Stimulated activated naive B cell treated with anti-CD40 and anti-IgM and Interleukin-4, amounts not matched to agents 10 μg/mL and 1 μg/mL and 100 μg/mL, for 72 hours (primary cell): ENCODE measurements around the gene DACT3.

ENCODE experiments used
- ATAC-seq, 2 donors: fragments of 150-1000 bp; cut with Tn5 transposase; replicated peaks; 2 replicates each; pipeline ENCODE4 v1.10.0; 2021; ENCODE audit warnings: moderate library complexity in 1 of 2
- DNase-seq: peaks from one replicate; pipeline ENCODE4 v3.0.0; 2021
- H3K27ac Mint-ChIP-seq: one replicate; pipeline ENCODE4 v1.8.0; 2022; ENCODE audit warnings: mild to moderate bottlenecking, mixed read lengths
- H3K27me3 Mint-ChIP-seq, 2 donors: one replicate each; pipeline ENCODE4 v1.8.0; 2022; ENCODE audit warnings: mixed read lengths in 2 of 2
- H3K36me3 Mint-ChIP-seq, 2 donors: one replicate each; pipeline ENCODE4 v1.8.0; 2022; ENCODE audit warnings: mixed read lengths in 2 of 2, mild to moderate bottlenecking in 1 of 2
- H3K4me1 Mint-ChIP-seq, 2 donors: one replicate each; pipeline ENCODE4 v1.8.0; 2022; ENCODE audit warnings: mixed read lengths in 2 of 2, mild to moderate bottlenecking in 1 of 2
- H3K4me3 Mint-ChIP-seq, 2 donors: one replicate each; pipeline ENCODE4 v1.8.0; 2022; ENCODE audit warnings: mild to moderate bottlenecking in 2 of 2, mixed read lengths in 2 of 2, moderate library complexity in 1 of 2
- H3K9me3 Mint-ChIP-seq, 2 donors: one replicate each; pipeline ENCODE4 v1.8.0; 2022; ENCODE audit warnings: mixed read lengths in 2 of 2, mild to moderate bottlenecking in 1 of 2

DACT3 gene

DNA sequence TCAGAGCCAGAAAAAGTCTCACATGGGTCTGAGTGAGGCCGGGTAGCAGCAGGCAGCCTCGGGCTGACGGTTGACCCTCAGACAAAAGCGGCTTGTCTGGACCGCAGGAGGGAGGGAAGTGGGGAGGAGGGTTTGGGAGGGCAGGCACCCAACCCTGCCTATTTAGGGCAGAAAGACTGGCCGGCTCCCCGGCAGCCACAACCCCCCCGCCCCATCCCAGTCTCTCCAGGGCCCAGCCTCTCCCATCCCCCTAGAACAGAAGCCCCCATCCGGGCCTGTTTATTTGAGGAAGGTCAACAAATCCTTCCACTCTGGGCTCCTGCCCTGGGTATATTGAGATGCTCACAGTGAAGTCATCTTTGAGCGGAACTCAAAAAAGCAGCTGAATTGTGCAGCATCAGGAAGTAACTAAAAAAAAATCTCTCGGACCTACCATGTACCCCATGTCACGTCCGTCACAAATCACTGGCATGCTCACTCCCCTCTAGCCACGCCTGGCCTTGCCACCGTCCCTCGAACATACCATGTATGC, 6.3 kb downstream of the DACT3 start:
- no peak for ATAC-seq
- Mint-ChIP-seq H3K27me3 (peaks cover 44 to 67% of the 10 kb centered on the region in 2 donors), H3K4me1 (peaks cover 15 to 32% of the 10 kb centered on the region in 2 donors), H3K9me3 (no peaks in the 10 kb centered on the region), H3K27ac (no peak overlapping the region), H3K36me3 (peaks cover 15 to 38% of the 10 kb centered on the region in 2 donors), H3K4me3 (no peak overlapping the region)
- no peak for DNase-seq

DNA sequence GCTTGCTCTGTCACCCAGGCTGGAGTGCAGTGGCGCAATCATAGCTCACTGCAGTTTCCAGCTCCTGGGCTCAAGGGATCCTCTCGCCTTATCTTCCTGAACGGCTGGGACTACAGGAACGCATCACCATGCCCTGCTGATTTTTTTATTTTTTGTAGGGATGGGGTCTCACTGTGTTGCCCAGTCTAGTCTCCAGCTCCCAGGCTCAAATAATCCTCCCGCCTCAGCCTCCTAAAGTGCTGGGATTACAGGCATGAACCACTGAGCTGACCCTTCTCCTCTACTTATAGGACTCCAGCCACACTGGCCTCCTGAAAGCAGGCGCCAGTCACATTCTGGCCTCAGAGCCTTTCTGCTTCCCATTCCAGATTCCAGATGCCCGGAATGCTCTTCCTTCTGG, 10.5 kb downstream of the DACT3 start:
- Mint-ChIP-seq H3K36me3 (peaks cover 19 to 41% of the 10 kb centered on the region in 2 donors), H3K9me3 (peaks cover 5 to 7% of the 10 kb centered on the region in 2 donors), H3K27me3 (peaks cover 46 to 76% of the 10 kb centered on the region in 2 donors), H3K4me3 (no peak overlapping the region), H3K27ac (no peak overlapping the region), H3K4me1 (peaks cover 8 to 26% of the 10 kb centered on the region in 2 donors)
- DNase-seq (no peak), ATAC-seq (no peak)

DNA sequence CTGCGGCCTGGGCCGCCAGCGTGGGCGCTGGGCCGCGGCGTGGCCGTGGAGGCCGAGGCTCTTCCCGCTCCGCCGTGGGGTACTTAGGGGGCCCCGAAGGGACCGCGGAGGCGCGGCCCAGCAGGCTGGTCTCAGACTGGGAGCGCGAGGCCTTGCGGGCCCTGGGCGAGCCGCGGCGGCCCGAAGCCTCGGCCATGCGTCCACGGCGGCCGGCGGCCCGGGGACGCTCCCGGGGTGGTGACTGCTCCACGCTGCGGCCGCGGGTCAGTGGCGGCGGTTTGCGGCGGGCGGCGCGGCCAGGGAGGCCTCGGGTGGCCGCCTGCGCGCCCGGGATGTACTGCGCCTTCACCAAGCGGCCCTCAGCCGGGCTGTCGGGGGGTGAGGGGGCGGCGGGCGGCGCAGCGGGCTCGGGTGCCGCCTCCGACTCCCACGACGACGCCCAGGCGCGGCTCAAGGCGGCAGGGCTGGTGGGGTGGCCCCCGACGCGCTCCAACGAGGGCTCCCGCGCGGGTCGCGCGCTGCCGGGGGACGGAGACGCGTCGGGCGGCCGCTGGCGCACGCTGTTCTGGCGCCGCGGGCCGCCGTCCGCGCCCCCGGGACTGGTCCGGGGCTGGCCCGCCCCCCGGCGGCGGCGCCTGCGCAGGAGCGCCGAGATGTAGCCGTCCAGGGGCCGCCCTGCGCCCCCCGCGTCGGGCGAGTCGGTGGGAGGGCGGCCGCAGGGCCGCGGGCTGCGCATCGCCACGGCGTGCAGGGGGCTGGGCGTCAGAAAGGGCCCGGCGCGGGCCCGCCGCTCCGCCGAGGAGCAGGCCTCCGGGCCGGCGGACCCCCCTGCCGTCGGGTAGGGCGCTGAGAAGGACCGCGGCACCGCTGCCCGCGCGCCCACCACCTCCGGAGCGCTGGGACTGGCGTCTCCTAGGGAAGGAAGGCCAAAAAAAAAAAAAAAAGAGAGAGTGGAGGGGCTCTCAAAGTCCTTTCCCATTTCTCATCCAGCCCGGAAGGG, 11.7 kb downstream of the DACT3 start:
- DNase-seq (no peak), ATAC-seq (no peak)
- Mint-ChIP-seq H3K27ac (no peak overlapping the region), H3K4me3 (no peak overlapping the region), H3K27me3 (peaks cover 42 to 69% of the 10 kb centered on the region in 2 donors), H3K4me1 (peaks cover 5 to 20% of the 10 kb centered on the region in 2 donors), H3K9me3 (peaks cover 5 to 7% of the 10 kb centered on the region in 2 donors), H3K36me3 (peaks cover 19 to 36% of the 10 kb centered on the region in 2 donors)

DNA sequence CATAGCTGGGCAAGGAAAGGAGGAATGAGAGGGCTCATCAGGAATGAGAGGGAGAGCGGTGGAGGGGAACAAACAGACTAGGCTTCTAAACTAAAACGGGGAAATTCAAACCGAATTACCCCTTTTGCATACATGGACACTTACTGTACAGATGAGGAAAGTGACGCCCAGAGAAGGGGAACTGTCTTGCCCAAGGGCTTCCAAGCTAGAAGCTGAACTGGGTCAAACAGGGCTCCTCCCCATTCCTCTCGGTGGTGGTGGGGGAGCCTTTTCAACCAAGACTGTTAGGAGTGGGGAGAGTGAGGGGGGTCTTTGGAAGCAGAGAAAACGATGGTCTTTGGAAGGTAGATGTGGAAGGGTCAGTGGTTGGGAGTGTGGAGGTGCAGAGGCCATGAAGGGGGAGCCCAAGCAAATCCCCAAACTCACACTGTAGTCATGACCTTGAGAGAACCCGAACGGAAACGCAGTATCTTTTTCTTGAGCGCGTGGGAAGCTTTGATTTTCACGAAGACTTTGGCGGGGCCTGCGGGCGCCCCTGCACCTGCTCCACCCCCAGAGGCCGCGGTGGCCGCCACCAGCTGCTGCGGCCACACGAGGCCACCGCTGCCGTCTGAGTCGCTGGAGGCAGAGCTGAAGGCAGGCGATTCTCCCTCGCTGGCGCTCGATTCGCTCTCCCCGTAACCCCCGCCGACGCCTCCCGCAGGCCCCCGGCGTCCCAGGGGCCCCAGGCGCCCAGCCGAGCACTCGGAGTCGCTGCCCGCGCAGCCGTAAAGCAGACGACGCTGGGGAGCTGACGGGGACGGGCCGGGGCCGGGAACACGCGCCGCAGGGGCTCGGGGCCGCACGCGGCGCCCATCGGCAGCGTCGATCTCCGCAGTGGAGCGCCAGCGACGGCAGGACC, 12.7 kb downstream of the DACT3 start:
- Mint-ChIP-seq H3K27ac (peak overlapping the region; percentile 71), H3K27me3 (peaks cover 37 to 60% of the 10 kb centered on the region in 2 donors), H3K36me3 (peaks cover 19 to 32% of the 10 kb centered on the region in 2 donors), H3K4me1 (peaks cover 5 to 20% of the 10 kb centered on the region in 2 donors), H3K9me3 (peaks cover 5 to 7% of the 10 kb centered on the region in 2 donors), H3K4me3 (peak overlapping the region; percentile 8 to 61)
- ATAC-seq (peak; percentile 53 to 57), DNase-seq (no peak)

DNA sequence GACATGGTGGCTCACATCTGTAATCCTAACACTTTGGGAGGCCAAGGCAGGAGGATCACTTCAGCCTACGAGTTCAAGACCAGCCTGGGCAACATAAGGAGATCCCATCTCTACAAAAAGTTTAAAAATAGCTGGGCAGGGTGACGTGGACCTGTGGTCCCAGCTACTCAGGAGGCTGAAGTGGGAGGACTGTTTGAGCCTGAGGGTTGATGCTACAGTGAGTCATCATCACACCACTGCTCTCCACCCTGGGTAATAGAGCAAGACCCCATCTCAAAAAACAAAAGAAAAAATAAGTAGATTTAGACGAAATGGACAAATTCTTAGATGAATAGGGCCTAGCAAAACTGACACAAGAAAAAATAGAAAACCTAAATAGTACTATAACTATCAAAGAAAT, 14.6 kb downstream of the DACT3 start:
- Mint-ChIP-seq H3K27ac (no peak overlapping the region), H3K4me3 (no peak overlapping the region), H3K27me3 (peaks cover 33 to 45% of the 10 kb centered on the region in 2 donors), H3K36me3 (peaks cover 12 to 23% of the 10 kb centered on the region in 2 donors), H3K4me1 (peaks cover 5 to 20% of the 10 kb centered on the region in 2 donors), H3K9me3 (peaks cover 5 to 7% of the 10 kb centered on the region in 2 donors)
- DNase-seq (no peak), ATAC-seq (no peak)

DNA sequence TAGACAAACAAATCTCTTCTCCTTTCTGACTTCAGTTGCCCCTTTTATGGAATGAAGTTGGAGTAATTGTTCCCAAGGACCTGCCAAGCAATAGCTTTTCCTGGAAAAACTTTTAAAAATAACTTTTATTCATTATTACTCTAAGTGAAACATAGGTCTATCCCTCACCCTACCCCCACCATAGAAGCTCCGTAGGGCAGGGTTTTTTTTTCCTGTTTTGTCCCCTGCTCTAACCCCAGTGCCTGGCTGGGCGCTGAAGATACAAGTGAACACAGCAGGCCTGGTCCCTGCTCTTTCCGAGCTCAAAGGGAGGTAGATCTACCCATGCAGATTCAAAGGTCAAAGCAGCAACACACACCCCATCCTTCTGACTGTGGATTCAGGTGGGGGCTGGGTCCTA, 16.3 kb downstream of the DACT3 start:
- peaks cover 24 to 34% of the 10 kb centered on the region in 2 donors for H3K27me3 Mint-ChIP-seq
- H3K9me3 Mint-ChIP-seq = peaks cover 5 to 7% of the 10 kb centered on the region in 2 donors
- DNase-seq (no peak), ATAC-seq (no peak)
- H3K4me1 Mint-ChIP-seq = peaks cover 5 to 9% of the 10 kb centered on the region in 2 donors
- H3K36me3 Mint-ChIP-seq = peaks cover 7 to 15% of the 10 kb centered on the region in 2 donors
- no peak overlapping the region for H3K4me3 Mint-ChIP-seq
- H3K27ac Mint-ChIP-seq = no peak overlapping the region

DNA sequence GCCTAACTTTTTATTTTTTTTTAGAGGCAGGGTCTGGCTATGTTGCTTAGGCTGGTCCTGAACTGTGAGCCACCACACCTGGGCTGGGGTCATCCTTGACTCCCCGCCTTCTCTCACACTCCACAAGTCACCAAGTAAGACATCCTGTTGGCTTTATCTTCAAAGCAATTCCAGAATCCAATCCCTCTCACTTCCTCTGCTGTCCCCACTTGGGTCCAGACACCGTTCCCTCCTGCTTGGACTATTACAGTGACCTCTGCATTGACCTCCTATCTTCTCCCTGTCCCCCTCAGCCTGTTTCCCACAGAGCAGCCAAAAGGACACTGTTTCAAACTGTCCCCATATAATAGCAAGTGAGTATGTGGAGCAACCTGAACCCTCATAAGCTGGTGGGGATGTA, 20.3 kb downstream of the DACT3 start:
- peaks cover 0 to 2% of the 10 kb centered on the region in 2 donors for H3K4me1 Mint-ChIP-seq
- H3K4me3 Mint-ChIP-seq = peak overlapping the region; percentile 15 to 33
- DNase-seq (no peak), ATAC-seq (no peak)
- H3K27ac Mint-ChIP-seq = no peak overlapping the region
- peaks cover 1 to 3% of the 10 kb centered on the region in 2 donors for H3K36me3 Mint-ChIP-seq
- H3K27me3 Mint-ChIP-seq = peaks cover 8 to 12% of the 10 kb centered on the region in 2 donors
- peaks cover 0 to under 1% of the 10 kb centered on the region in 2 donors for H3K9me3 Mint-ChIP-seq

DNA sequence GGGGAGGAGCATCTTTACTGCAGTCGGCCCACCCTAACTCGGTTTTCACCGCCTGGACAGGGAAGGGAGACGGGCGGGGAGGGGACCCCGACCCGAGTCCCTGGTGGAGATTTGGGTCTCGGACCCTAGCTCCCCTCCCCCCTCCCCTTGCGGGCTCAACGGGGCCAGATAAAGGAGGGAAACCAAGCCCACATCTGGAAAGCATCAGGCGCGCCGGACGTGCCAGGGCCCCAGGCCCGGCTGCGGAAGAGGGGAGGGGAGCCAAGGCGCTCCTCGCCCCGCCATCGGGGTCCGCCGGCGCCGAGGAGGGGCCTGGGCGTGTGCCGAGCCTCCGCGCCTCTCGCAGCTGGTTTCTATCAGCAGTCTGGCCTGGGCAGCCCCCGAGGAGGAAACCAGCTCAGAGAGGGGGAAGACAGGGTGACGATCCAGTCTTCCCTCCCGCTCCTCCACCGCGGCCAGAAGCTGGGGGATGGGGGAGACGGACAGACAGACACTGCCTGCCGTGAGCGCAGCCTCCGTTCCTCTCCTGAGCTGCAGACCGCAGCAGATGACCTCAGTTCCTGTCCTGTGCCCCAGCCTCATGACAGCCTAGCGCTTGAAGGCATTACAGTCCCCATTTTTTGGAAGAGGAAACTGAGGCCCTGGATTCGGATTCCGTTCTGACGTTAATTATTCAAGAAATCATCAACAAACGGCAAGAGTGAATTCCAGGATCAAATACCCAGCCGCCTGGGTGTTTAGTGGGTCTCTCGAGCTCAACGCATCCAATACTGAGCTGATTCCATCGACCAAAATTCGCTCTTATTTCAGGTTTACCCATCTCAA, 21.4 kb downstream of the DACT3 start:
- no peak overlapping the region for H3K27ac Mint-ChIP-seq
- H3K4me3 Mint-ChIP-seq = no peak overlapping the region
- peak; percentile 12 to 17 for ATAC-seq
- H3K4me1 Mint-ChIP-seq = peaks cover 6% of the 10 kb centered on the region in 2 donors
- H3K27me3 Mint-ChIP-seq = peaks cover 6 to 9% of the 10 kb centered on the region in 2 donors
- no peak for DNase-seq
- peaks cover 4 to 5% of the 10 kb centered on the region in 2 donors for H3K36me3 Mint-ChIP-seq
- H3K9me3 Mint-ChIP-seq = no peaks in the 10 kb centered on the region

DNA sequence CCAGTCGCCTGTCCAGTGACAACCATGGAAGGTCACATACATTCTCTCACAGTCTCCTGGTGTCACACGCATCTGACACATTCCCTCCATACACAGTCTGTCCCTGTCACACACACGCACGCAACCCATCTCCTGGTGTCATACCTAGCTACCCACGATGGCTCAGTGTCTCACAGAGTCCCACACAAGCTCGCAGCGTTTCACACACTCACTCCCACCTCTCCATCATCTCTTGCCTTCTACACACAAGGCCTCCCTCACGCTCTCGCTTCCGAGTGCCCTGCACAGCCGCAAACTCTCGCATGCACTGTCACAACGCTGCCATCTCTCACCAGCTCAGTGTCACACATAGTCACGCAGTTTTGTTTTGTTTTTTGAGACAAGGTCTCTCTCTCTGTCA, 23.8 kb downstream of the DACT3 start:
- no peaks in the 10 kb centered on the region for H3K9me3 Mint-ChIP-seq
- no peak overlapping the region for H3K4me3 Mint-ChIP-seq
- no peak overlapping the region for H3K27ac Mint-ChIP-seq
- ATAC-seq (no peak), DNase-seq (no peak)
- H3K4me1 Mint-ChIP-seq = peaks cover 10 to 18% of the 10 kb centered on the region in 2 donors
- H3K36me3 Mint-ChIP-seq = peaks cover 12 to 17% of the 10 kb centered on the region in 2 donors
- peaks cover 5 to 6% of the 10 kb centered on the region in 2 donors for H3K27me3 Mint-ChIP-seq

DNA sequence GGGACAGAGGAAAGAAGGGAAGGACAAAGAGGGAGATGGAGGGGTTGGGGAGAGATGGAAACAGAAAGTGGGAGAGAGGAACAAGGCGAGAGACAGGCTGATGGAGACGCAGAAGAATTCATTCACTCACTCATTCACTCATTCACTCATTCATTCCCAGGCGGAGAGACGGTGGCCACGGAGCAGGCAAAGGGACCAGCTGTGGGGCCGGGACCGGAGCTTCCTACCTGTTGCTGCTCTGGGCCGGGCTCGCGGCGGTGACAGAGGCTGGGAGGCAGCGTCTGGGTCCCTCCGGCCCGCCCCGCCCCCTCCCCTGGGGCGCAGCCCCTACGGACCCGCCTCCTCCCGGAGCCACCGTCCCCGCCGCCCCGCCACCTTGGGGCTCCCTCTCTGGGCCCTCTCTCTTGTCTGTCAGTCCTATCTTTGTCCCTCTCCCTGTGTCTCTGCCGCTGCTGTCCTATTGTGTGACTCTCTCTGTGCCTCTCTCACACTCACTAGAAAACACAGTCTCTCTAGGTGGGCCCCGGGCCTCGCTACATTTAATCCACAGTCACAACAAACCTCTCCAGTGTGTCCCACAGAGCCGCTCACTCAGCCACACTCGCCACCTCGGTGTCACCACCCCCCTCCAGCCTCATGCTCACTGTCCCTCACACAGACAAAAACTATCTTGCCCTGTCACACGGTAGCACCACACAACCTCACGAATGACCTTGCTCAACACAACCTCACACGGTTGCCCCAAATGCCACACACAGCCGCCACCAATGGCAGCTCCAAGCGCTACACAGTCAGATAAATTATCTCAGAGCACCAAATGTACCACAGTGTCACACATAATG, 24.8 kb downstream of the DACT3 start, which contains the start of gene GNG8:
Gene GNG8, minus strand, starts transcription at position 283 of the 842 bp plus-strand sequence. CDS start 1,520 bp downstream, outside the sequence.
- H3K36me3 Mint-ChIP-seq = peaks cover 21 to 22% of the 10 kb centered on the region in 2 donors
- H3K27me3 Mint-ChIP-seq = peaks cover 5 to 6% of the 10 kb centered on the region in 2 donors
- H3K9me3 Mint-ChIP-seq = no peaks in the 10 kb centered on the region
- H3K4me3 Mint-ChIP-seq = peak within 1 kb of the TSS; percentile 94 to 98
- peak; percentile 3 to 15 for ATAC-seq
- DNase-seq = no peak
- peaks cover 12 to 29% of the 10 kb centered on the region in 2 donors for H3K4me1 Mint-ChIP-seq
- H3K27ac Mint-ChIP-seq = peak within 1 kb of the TSS; percentile 86

DNA sequence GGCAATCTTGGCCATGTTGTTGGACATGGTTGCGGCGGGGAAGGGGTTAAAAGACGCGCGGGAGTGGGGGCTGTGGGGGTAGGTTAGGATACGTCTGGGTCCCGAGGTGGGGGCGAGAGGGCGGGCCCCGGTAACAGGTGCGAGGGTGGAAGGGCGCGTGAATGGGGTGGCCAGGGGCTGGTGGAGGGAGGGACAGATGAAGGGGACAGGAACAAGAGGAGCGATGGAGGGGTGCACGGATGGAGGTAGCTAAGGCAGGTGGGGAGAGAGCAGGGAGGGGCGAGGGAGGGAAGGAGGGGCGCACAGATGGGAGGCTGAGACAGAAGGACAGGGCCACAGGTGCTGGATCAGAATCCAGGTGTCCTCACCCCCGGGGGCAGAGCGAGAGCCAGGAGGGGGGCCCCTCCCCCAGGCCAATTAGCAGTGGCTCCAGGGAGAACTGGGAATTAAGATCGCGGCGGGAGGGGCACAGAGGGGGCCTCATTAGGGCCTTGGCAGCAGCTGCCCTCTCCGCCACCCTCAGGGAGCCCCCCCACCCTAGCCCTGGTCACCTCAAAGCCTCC, 26.2 kb downstream of the DACT3 start:
- H3K9me3 Mint-ChIP-seq = no peaks in the 10 kb centered on the region
- no peaks in the 10 kb centered on the region for H3K27me3 Mint-ChIP-seq
- H3K36me3 Mint-ChIP-seq = peaks cover 22 to 24% of the 10 kb centered on the region in 2 donors
- DNase-seq (no peak), ATAC-seq (peak; percentile 8 to 11)
- peaks cover 17 to 42% of the 10 kb centered on the region in 2 donors for H3K4me1 Mint-ChIP-seq
- H3K4me3 Mint-ChIP-seq = peak overlapping the region; percentile 94 to 98
- H3K27ac Mint-ChIP-seq = peak overlapping the region; percentile 82

DNA sequence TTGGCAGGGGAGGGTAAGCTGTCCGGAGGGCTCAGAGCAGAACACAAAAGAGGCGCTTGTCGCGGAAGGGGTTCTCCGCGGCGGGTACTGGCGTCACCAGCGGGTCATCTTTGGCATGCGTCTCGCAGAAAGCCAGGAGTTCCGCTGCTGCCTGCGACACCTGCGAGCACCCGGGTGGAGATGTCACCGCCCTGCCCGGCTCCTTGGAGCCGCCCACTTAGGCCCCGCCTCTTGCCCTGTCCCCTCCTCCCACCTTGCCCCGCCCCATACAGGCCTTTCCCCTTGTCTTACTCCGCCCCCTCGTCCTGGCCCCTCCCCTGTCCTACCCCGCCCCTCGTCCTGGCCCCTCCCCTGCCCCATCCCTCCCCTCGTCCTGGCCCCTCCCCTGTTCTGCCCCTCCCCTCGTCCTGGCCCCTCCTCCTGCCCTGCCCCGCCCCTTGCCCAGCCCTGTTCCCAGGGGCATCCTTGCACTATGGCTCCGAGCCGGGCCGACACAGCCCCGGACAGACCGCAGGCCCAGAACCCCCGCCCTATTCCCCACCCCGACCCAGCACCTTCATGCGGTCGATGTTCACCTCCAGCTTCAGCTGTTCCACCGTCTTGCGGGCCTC, 26.8 kb downstream of the DACT3 start:
- peak; percentile 95 for DNase-seq
- peak; percentile 55 to 65 for ATAC-seq
- H3K9me3 Mint-ChIP-seq = no peaks in the 10 kb centered on the region
- H3K36me3 Mint-ChIP-seq = peaks cover 22 to 25% of the 10 kb centered on the region in 2 donors
- H3K4me3 Mint-ChIP-seq = peak overlapping the region; percentile 94 to 98
- H3K27me3 Mint-ChIP-seq = no peaks in the 10 kb centered on the region
- peak overlapping the region; percentile 91 for H3K27ac Mint-ChIP-seq
- peaks cover 18 to 47% of the 10 kb centered on the region in 2 donors for H3K4me1 Mint-ChIP-seq
